Left lobe of liver (tissue), 2 donors: ENCODE measurements around the gene LRRC55. TPM values are rescaled to one million over a fixed set of nuclear protein-coding genes. Genes with fewer than 3 reads are reported as not detected.

ENCODE experiments used
- ATAC-seq: fragments of 200-7000 bp; cut with Tn5 transposase; one replicate; pipeline ENCODE4 v1.9.1; 2020; ENCODE audit warnings: mild to moderate bottlenecking, moderate library complexity
- DNase-seq: peaks from one replicate; pipeline ENCODE4 v3.0.0-alpha.2; 2020; ENCODE audit warnings: low spot score
- total RNA-seq: library from RNA; stranded (reverse); gene quantifications from one replicate; pipeline ENCODE4 v1.2.1, GENCODE V29; 2021
- donor health status: DM: no; HTN: no; CAD: no; lungs with moderate emphysema.
- donor health status: DM: no; HTN: yes; CAD: no.

Gene LRRC55
- total RNA-seq, 1 donor from 2014 or later = 0.13 TPM

DNA sequence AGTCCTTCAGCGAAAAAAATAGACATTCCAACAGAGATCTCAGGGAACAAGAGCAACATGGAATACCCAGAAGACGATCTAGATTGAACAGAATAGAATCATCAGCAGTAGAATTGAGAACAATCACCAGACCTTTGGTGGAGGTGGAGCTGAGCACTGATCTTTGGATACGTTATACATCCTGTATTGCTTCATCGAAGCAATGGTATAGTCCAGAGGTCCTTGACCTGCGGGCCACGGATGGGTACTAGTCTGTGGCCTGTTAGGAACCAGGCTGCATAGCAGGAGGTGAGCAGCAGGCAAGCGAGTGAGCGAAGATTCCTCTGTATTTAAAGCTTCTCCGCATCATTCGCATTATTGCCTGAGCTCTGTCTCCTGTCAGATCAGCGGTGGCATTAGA, 17.6 kb downstream of the LRRC55 start:
- ATAC-seq = no peak
- no peak for DNase-seq

DNA sequence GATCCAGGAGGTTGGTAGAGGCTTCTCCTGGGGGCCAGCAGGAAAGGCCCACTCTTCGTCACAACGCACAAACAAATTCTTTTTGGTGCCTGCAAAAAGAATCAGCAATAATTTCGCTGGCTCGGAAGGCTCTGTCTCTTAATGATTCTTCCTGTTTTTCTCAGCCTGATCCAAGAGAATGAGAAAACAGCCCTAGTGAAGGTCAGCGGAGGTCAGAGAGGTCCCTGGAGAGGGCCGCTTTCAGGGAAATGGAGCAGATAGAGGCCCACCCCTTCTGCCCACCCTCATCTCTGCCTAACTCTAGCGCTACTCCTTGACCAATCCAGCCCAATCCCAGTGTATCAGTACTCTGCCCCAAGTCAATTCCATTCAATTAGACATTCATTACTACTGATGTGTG, 19.2 kb downstream of the LRRC55 start:
- no peak for DNase-seq
- ATAC-seq = peak; percentile 27

- ATAC-seq = no peak
- DNase-seq = no peak
Observed at GRCh38 chr11:57202281-57202680, 20.5 kb downstream of the LRRC55 start.

GRCh38 chr11:57203359-57203758, 21.6 kb downstream of the LRRC55 start:
- DNase-seq = peak; percentile 56
- peak; percentile 69 for ATAC-seq

GRCh38 chr11:57203882-57204480, 22.2 kb downstream of the LRRC55 start:
- ATAC-seq (no peak), DNase-seq (no peak)

DNA sequence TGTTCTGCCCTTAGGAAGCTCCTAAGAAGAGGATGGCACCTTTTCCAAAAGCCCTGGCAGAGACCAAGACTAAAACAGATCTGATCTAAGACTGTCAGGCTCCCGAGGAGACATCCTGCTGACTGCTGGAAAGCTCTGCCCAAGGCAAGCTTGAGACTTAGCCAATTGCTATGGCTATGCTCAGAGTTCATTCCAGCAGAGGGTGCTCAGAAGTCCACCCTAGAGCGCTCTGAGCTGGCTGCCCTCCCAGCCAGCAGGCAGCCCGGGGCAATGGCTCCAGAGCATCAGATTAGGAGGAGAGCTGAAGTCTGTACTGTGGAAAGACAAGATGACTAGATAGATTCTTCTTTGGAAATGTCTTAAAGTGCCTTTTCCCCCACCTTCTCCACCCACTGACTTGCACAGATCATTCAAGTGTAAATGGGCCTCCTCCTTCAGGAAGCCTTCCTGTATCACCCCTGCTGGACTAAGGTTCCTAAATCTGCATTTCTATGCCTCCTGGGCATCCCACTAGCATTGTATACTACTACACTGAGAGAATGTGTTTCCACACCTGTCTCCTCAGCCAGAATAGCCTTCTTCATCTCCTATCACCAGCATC, 23.4 kb downstream of the LRRC55 start:
- no peak for DNase-seq
- peak; percentile 77 for ATAC-seq

DNA sequence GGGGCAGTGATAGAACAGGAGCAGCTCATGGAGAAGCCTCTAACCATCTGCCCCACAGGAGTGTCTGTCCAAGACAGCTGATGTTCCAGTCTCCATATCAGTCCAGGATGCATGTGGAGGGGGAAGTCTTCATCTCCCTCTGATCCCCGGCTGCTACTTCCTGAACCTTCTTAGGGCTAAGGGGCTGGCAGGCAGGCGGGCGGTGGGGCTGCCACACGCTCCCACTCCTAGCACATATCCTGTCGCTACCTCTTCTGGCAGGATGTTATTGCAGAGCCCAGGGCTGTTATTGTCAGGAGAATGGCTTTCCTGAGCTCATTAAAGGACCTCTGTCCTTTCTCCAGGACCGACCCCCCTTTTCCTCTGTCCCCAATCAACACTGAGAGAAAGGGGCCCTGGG, 25.4 kb downstream of the LRRC55 start:
- DNase-seq = no peak
- ATAC-seq = no peak

DNA sequence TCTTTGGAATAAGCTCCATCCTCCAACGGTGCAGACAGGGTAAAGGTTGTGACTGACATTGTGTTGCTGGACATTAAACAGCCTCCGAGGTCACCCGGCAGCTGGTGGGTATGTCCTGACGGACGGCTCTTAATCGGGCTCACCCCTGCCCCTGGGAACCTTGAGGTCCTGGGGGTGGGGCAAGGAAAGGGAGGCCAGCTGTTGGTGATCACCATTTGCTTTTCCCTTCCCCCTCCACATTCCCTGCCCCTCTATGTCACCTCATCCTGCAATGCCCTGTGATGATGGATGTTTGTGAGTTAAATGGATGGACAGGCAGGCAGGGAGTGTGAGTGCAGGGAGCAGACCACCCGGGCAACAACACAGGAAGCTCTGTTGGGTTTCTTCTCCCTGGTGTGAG, 29.0 kb downstream of the LRRC55 start:
- ATAC-seq (peak; percentile 66), DNase-seq (no peak)

- no peak for DNase-seq
- ATAC-seq = no peak
Observed at GRCh38 chr11:57213342-57214097, 31.8 kb downstream of the LRRC55 start.

GRCh38 chr11:57214098-57214417, 32.3 kb downstream of the LRRC55 start:
- DNase-seq = no peak
- ATAC-seq = no peak

DNA sequence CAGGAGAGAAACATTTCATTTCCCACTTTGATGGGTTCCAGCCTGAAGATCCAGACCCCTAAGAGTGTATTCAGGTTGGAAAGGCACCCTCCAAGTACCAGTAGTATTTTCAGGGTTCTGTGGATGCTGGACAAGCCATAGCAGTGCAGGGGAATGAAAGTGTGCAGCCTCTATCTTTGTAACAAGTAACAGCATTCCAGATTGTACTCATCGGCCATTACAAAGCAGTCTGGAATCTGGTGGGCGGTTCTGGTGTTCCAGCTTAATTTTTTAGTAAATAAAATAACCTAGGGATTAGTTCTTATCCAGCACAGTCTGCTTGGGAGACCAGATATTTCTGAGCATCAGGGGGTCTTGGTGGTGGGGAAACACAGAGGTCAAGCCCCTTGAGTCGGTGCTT, 32.7 kb downstream of the LRRC55 start:
- DNase-seq = no peak
- no peak for ATAC-seq

GRCh38 chr11:57216463-57216862, 34.7 kb downstream of the LRRC55 start:
- DNase-seq = no peak
- ATAC-seq = no peak

GRCh38 chr11:57217053-57217452, 35.3 kb downstream of the LRRC55 start:
- ATAC-seq (peak; percentile 58), DNase-seq (no peak)

DNA sequence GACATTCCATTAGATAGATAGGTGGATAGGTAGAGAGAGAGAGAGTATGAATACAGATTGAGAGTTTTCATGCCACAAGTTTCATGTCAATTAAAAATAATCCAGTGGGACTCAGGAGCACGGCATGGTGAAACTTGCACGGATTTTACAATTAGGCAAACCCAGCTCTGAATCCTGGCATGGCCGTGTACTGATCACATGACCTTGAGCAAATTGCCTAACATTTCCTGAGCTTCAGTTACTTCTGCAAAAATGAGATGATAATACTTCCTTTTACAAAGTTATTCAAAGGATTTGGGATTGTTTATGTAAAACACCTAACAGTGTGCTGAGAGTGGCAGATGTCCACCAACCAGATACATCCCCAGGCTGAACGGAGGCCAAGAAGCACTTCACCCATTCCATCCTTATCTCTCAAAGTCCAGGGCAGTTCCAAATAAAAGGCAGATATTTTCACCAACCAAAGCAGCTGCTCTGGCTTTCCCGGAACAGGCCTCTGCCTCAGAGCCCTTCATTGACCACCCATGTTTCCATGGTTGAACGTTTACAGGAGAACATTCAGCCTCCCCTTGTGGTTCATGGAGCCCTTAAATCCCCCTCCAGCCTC, 37.4 kb downstream of the LRRC55 start:
- no peak for DNase-seq
- peak; percentile 84 for ATAC-seq

- ATAC-seq = no peak
Observed at GRCh38 chr11:57222239-57222638, 40.5 kb downstream of the LRRC55 start.

DNA sequence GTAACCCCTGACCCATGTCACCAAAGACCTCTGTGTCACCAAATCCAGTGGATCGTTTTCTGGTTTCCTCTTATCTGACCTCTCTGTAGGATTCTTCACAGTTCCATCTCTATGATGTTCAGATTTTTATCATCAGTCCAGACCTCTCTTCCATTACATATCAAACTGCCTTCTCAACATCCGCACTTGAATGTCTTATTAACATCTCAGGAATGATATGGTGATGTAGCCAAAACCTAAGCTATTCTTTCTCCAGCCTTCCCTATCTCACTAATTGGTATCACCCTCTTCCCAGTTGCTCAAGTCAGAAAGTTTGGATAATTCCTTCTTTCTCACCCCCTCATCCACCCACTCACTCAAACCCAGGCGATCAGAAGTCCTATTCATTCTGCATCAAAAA, 41.8 kb downstream of the LRRC55 start:
- no peak for ATAC-seq
- no peak for DNase-seq

More at GRCh38 chr11:57222239-57222638, 40.5 kb downstream of the LRRC55 start:
- no peak for DNase-seq

DNA sequence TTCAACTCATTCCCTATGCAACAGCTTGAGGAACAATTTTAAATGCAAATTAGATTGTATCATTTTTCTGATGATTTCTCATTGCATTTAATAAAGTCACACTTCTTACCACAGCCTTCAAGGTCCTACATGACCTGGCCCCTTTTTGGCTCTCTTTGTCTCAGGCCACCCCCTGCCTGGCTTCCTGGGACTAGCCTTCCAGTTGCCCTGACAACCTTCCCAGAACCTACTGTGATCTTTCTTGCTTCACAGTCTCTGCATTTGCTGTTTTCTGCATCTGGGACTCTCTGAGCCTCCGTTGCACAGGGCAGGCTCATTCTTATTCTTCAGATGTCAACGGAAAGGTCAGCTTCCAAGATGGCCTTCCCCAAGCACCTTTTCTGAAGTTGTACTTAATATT, 42.4 kb downstream of the LRRC55 start:
- no peak for ATAC-seq
- DNase-seq = no peak

- ATAC-seq (no peak), DNase-seq (no peak)
Observed at GRCh38 chr11:57224537-57224936, 42.8 kb downstream of the LRRC55 start.

GRCh38 chr11:57228600-57228999, 46.8 kb downstream of the LRRC55 start:
- ATAC-seq (no peak), DNase-seq (no peak)

DNA sequence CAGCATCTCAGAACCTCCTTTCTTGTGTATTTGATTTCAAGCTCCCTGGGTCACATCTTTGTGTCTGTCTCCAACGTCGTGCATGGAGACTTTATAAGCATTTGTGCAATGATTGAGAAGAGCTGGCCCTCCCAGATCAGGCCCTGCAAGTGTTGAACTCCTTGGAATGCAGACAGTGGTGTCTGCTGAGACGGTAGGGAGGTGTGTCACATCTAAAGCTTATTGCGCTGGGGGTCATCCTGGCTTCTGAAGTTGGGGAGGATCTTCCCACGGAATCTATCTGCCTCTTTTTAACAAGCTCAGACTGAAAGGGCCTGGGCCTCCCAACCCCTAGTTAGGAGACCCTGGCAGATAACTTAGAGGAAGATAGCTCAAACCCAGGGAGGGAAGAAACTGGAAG, 48.6 kb downstream of the LRRC55 start:
- ATAC-seq (no peak), DNase-seq (no peak)

DNA sequence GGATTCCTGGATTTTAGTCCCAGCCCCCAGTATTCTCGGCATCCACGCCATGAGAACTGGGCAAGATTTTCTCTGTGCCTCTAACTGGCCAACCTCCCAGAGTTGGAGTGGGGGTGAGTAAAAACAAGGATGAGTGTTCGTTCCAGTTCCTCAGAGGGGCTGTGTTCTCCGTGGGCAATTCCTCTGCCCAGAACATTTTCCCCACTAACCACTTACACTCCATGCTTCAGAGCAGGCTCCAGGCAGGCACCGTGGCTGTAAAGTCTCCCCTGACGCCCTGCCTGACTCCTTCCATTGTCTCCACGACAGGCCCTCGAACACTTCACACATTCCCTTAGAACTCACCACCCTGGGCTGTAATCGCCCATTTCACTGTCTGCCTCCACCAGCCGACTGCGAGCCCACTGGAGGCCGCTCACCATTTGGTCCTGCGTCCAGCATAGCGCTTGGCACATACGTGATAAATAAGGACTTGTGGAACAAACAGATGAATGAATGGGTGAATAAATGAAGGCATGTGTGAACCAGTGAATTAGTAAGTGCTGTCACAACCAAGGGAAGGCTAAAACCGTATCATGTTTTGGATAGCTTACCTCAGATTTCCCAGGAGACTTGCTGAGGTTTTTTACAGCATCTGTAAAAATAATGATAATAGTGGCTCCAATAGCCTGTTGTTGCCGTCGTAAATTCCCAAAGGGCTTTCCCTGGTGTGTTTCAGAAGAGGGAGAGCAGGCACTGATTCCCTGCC, 49.2 kb downstream of the LRRC55 start:
- DNase-seq (no peak), ATAC-seq (no peak)
